ENCODE measurements around the gene NPEPL1.
A peak's percentile ranks its signal among the peaks of the same experiment; 100 is the strongest.
"Not testable (repeated sequence)": the region's sequence is repeated elsewhere in the genome, so short reads cannot be mapped to it uniquely, and the experiment has no call there.

Gene NPEPL1

DNA sequence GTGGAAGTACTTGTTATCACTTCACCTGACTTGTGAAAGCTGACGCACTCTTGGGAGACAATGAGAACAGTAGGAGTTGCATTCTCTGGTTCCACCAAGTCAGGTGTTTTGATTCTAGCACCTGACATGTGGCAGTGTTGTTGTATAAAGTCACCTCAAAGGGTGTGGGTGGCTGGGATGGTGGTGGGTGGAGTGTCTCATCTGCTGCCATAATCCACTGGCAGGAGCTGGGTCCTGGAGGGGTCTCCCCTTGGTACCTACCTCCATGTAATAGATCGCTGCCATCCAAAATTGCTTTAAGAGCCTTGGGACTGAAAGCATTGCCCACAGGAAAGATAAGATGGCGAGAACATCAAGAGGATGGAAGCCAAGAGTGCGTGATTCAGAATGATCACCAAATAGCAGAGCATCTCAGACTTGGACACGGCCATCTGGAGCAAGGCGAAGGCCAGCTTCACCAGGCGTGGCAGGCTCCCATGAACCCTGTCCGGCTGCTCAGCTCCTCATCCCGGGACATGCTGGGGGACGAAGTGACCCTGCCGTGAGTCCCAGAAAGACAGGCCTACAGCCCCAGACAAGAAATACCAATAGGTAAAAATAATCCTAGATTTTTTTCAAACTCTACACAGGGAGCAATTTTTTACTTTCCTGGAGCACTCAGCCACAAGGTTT lies 56.6 kb downstream of the NPEPL1 start:
- TF ChIP-seq YY1 (IDR thresholded peaks at IDR 0.05; ENCODE audit: insufficient read depth, insufficient read length) (no peak), ZNF274 (IDR thresholded peaks at IDR 0.05; ENCODE audit: low read depth, low read length) (no peak), SUZ12 (IDR thresholded peaks at IDR 0.05; ENCODE audit: extremely low read depth, insufficient read depth, insufficient read length) (no peak)
- peaks cover 11% of the 10 kb centered on the region for H3K4me1 ChIP-seq (ENCODE audit: insufficient read depth, insufficient read length)
- H3K36me3 ChIP-seq (ENCODE audit: insufficient read depth, insufficient read length, low read length), result no peaks in the 10 kb centered on the region
- H3K9ac ChIP-seq (ENCODE audit: insufficient read length, low read depth), result no peak overlapping the region
- peaks cover 5% of the 10 kb centered on the region; the same call in 1 of the 2 replicates for H3K9me3 ChIP-seq (ENCODE audit: insufficient read depth, low read length)
- H3K27me3 ChIP-seq (ENCODE audit: insufficient read depth, insufficient read length), result peaks cover 93% of the 10 kb centered on the region
- H3K4me3 ChIP-seq (ENCODE audit: insufficient read length, low read depth), result no peak overlapping the region
- no peak for DNase-seq (ENCODE audit: low read depth, low spot score)

DNA sequence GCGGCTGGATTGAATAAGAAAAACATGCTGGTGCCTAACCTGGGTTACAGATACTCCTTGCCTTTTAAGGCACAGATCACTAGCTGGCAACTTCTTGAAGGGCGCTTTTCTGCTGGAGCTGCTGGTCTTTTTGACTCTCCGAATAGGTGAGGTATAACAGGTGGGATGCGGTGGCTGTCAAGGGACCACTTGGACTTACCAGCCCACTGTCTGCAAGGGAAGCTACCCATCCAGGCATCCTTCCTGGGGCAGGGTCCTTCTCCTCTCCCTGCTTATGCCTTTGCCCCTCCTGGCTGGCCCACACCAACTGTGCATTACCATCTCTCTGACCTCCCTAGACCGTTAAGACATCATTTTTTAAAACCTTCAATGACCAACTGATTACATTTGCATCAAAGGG lies 57.4 kb downstream of the NPEPL1 start:
- no peak for TF ChIP-seq ZNF274 (IDR thresholded peaks at IDR 0.05; ENCODE audit: low read depth, low read length)
- Histone ChIP-seq H3K4me3 (ENCODE audit: insufficient read length, low read depth) (no peak overlapping the region), H3K36me3 (ENCODE audit: insufficient read depth, insufficient read length, low read length) (no peaks in the 10 kb centered on the region), H3K27me3 (ENCODE audit: insufficient read depth, insufficient read length) (peaks cover 97% of the 10 kb centered on the region), H3K4me1 (ENCODE audit: insufficient read depth, insufficient read length) (peaks cover 14% of the 10 kb centered on the region), H3K9me3 (ENCODE audit: insufficient read depth, low read length) (peaks cover 5% of the 10 kb centered on the region; the same call in 1 of the 2 replicates), H3K9ac (ENCODE audit: insufficient read length, low read depth) (no peak overlapping the region)
- DNase-seq (ENCODE audit: low read depth, low spot score), result no peak

DNA sequence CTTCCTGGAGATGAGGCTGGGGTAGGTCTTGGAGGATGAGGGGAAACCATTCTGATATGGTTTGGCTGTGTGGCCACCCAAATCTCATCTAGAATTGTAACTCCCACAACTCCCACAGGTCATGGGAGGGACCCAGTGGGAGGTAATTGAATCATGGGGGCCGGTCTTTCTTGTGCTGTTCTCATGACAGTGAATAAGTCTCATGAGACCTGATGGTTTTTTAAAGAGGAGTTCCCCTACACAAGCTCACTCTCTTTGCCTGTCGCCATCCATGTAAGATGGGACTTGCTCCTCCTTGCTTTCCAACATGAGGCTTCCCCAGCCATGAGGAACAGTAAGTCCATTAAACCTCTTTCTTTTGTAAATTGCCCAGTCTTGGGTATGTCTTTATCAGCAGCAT lies 58.1 kb downstream of the NPEPL1 start:
- H3K9ac ChIP-seq (ENCODE audit: insufficient read length, low read depth); DNase-seq (ENCODE audit: low read depth, low spot score); H3K36me3 ChIP-seq (ENCODE audit: insufficient read depth, insufficient read length, low read length); H3K4me3 ChIP-seq (ENCODE audit: insufficient read length, low read depth); H3K9me3 ChIP-seq (ENCODE audit: insufficient read depth, low read length): not testable (repeated sequence)
- Histone ChIP-seq H3K27me3 (ENCODE audit: insufficient read depth, insufficient read length) (peaks cover 97% of the 10 kb centered on the region), H3K4me1 (ENCODE audit: insufficient read depth, insufficient read length) (peaks cover 14% of the 10 kb centered on the region)

DNA sequence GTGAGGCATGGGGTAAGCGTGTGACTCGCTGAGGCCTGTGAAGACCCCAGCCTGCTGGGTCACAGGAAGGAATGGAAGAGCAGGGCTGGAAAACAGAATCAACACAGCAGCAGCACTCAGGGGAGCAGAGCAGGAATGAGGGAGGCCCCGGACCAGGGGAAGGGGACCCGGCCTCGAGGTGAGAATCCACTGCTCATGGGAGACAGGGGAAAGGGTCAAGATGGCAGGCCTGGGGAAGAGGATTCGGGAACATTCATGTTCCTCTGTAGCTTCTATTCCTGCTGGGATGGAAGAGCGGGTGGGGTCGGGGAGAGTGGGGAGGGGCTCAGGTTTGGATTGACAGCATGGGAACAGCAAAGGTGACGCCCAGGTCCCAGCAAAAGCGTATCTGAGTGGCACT lies 59.4 kb downstream of the NPEPL1 start:
- TF ChIP-seq YY1 (IDR thresholded peaks at IDR 0.05; ENCODE audit: insufficient read depth, insufficient read length) (no peak), ZNF274 (IDR thresholded peaks at IDR 0.05; ENCODE audit: low read depth, low read length) (no peak), SUZ12 (IDR thresholded peaks at IDR 0.05; ENCODE audit: extremely low read depth, insufficient read depth, insufficient read length) (no peak)
- Histone ChIP-seq H3K4me3 (ENCODE audit: insufficient read length, low read depth) (no peak overlapping the region), H3K9ac (ENCODE audit: insufficient read length, low read depth) (no peak overlapping the region), H3K9me3 (ENCODE audit: insufficient read depth, low read length) (peaks cover 5% of the 10 kb centered on the region; the same call in 1 of the 2 replicates), H3K36me3 (ENCODE audit: insufficient read depth, insufficient read length, low read length) (no peaks in the 10 kb centered on the region), H3K4me1 (ENCODE audit: insufficient read depth, insufficient read length) (peaks cover 14% of the 10 kb centered on the region), H3K27me3 (ENCODE audit: insufficient read depth, insufficient read length) (peaks cover 97% of the 10 kb centered on the region)
- DNase-seq (ENCODE audit: low read depth, low spot score), result no peak

DNA sequence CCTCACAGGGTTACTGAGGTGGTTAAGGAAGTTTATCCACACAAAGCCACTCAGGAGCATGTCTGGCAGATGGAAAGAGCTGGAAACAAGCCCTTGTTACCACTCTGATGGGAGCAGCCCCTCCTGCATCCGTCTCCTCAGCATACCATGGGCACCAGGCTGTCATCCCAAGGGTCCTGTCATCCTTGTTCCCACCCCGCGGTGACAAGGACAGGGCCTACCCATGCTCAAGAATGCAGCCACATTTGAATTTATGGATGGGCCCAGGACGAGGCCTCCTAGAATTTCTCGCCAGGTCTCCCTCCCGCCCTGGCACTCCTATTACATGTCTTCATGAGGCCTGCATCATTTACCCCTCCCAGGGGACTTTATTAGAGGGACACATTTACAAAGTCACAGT lies 60.0 kb downstream of the NPEPL1 start:
- H3K9me3 ChIP-seq (ENCODE audit: insufficient read depth, low read length), result peaks cover 5% of the 10 kb centered on the region; the same call in 1 of the 2 replicates
- H3K27me3 ChIP-seq (ENCODE audit: insufficient read depth, insufficient read length), result peaks cover 96% of the 10 kb centered on the region
- H3K4me3 ChIP-seq (ENCODE audit: insufficient read length, low read depth), result no peak overlapping the region
- H3K36me3 ChIP-seq (ENCODE audit: insufficient read depth, insufficient read length, low read length), result no peaks in the 10 kb centered on the region
- no peak for DNase-seq (ENCODE audit: low read depth, low spot score)
- no peak for TF ChIP-seq SUZ12 (IDR thresholded peaks at IDR 0.05; ENCODE audit: extremely low read depth, insufficient read depth, insufficient read length)
- H3K9ac ChIP-seq (ENCODE audit: insufficient read length, low read depth), result no peak overlapping the region
- peaks cover 14% of the 10 kb centered on the region for H3K4me1 ChIP-seq (ENCODE audit: insufficient read depth, insufficient read length)

DNA sequence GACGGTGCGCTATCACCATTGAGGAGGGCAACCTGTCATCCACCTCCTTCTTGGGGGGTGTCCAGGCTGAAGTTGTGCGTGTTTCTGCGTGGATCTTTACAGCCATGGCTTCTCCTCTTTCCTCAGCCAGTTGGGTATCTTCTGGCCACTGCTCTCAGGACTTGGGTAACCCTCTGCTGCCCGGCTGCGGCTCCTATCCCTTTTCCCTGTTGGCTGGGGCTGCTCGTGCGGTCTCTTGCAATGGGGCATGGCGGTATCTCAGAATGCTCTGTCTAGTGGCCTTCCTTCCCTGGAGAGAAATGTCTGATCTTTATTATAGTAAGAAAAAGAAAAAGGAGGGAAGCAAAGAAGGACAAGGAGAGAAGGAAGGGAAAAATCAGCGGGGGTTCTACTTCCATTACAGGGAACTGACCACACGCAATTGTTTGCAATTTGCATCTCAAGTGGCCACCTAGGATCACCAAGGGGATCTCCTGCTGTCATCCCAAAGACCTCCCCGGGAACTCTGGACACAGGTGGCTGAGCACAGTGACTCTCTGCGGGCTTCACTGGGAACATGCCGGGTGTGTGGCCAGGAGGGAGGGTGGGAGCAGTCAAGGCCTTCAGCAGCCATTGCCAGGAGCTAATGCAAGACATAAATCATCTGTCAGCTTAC lies 60.8 kb downstream of the NPEPL1 start:
- Histone ChIP-seq H3K9me3 (ENCODE audit: insufficient read depth, low read length) (peaks cover 5% of the 10 kb centered on the region; the same call in 1 of the 2 replicates), H3K9ac (ENCODE audit: insufficient read length, low read depth) (no peak overlapping the region), H3K4me3 (ENCODE audit: insufficient read length, low read depth) (no peak overlapping the region), H3K27me3 (ENCODE audit: insufficient read depth, insufficient read length) (peaks cover 96% of the 10 kb centered on the region), H3K36me3 (ENCODE audit: insufficient read depth, insufficient read length, low read length) (no peaks in the 10 kb centered on the region), H3K4me1 (ENCODE audit: insufficient read depth, insufficient read length) (peaks cover 14% of the 10 kb centered on the region)
- peak; percentile 51 for DNase-seq (ENCODE audit: low read depth, low spot score)
- TF ChIP-seq YY1 (IDR thresholded peaks at IDR 0.05; ENCODE audit: insufficient read depth, insufficient read length) (no peak), SUZ12 (IDR thresholded peaks at IDR 0.05; ENCODE audit: extremely low read depth, insufficient read depth, insufficient read length) (no peak), ZNF274 (IDR thresholded peaks at IDR 0.05; ENCODE audit: low read depth, low read length) (no peak)

DNA sequence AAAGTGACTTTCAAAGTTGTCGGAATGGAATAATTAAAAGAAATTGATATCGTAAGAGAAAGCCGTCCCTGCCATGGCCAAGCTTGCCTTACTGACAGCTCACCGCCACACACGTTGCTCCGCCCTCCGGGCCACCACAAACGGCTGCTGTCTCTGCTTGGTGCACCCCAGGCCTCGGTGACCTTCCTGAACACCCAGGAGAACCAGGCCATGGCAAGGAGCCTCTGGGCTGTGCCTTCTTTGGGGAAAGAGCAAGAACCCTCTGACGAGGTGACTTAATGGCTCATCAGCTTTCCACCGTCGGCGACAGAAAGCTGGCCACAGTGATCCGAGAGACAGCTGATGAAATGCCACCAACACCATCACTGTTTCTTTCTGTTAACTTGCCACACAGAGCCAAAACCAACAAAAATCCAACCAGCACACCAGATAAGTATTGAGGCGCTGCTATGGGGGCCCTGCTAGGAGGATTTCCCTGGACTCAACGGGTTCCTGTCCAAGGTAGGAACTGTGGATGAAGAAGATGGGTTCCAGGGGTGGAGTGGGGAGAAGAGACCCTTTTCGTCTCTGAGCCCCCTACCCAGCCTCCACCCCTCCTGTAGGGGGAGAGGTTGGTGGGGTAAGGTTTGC lies 61.4 kb downstream of the NPEPL1 start:
- Histone ChIP-seq H3K36me3 (ENCODE audit: insufficient read depth, insufficient read length, low read length) (no peaks in the 10 kb centered on the region), H3K4me3 (ENCODE audit: insufficient read length, low read depth) (no peak overlapping the region), H3K4me1 (ENCODE audit: insufficient read depth, insufficient read length) (peaks cover 14% of the 10 kb centered on the region), H3K9me3 (ENCODE audit: insufficient read depth, low read length) (peaks cover 5% of the 10 kb centered on the region; the same call in 1 of the 2 replicates), H3K9ac (ENCODE audit: insufficient read length, low read depth) (no peak overlapping the region), H3K27me3 (ENCODE audit: insufficient read depth, insufficient read length) (peaks cover 97% of the 10 kb centered on the region)
- TF ChIP-seq ZNF274 (IDR thresholded peaks at IDR 0.05; ENCODE audit: low read depth, low read length), result no peak
- TF ChIP-seq YY1 (IDR thresholded peaks at IDR 0.05; ENCODE audit: insufficient read depth, insufficient read length), result no peak
- TF ChIP-seq SUZ12 (IDR thresholded peaks at IDR 0.05; ENCODE audit: extremely low read depth, insufficient read depth, insufficient read length), result no peak
- DNase-seq (ENCODE audit: low read depth, low spot score), result no peak
